Neuronal stem cell (in vitro differentiated cells): ENCODE results near the gene ZNF519.

Experiments used
- DNase-seq: peaks from one replicate; pipeline ENCODE4 v3.0.0-alpha.2; 2013; ENCODE audit warnings: low spot score
- H2AFZ ChIP-seq: one replicate; pipeline ENCODE4 v1.6.1; 2013; ENCODE audit warnings: mild to moderate bottlenecking, low read length, inconsistent platforms
- H2AK5ac ChIP-seq: 2 replicates; pipeline ENCODE4 v1.6.1; 2013; ENCODE audit warnings: low read depth, mild to moderate bottlenecking, inconsistent platforms, low read length, moderate library complexity, mixed read lengths
- H2BK120ac ChIP-seq: 2 replicates; pipeline ENCODE4 v1.6.1; 2013; ENCODE audit warnings: low read depth, mild to moderate bottlenecking, inconsistent platforms, low read length, moderate library complexity, mixed read lengths
- H2BK12ac ChIP-seq: one replicate; pipeline ENCODE4 v1.6.1; 2013; ENCODE audit warnings: low read length, inconsistent platforms
- H2BK15ac ChIP-seq: 2 replicates; pipeline ENCODE4 v1.6.1; 2013; ENCODE audit warnings: mild to moderate bottlenecking, low read length, inconsistent platforms, mixed read lengths
- H2BK5ac ChIP-seq: one replicate; pipeline ENCODE4 v1.6.1; 2013; ENCODE audit warnings: inconsistent platforms, mild to moderate bottlenecking, low read length, moderate library complexity
- H3K14ac ChIP-seq: one replicate; pipeline ENCODE4 v1.6.1; 2013; ENCODE audit warnings: low read length, inconsistent platforms
- H3K18ac ChIP-seq: 2 replicates; pipeline ENCODE4 v1.6.1; 2013; ENCODE audit warnings: low read length, inconsistent platforms
- H3K23ac ChIP-seq: 2 replicates; pipeline ENCODE4 v1.6.1; 2013; ENCODE audit warnings: low read depth, mild to moderate bottlenecking, mixed read lengths, low read length, inconsistent platforms; ENCODE audit not compliant: poor library complexity
- H3K27ac ChIP-seq: replicated peaks from 3 replicates; pipeline ENCODE4 v1.5.1; 2013; ENCODE audit warnings: low read length, inconsistent platforms
- H3K27me3 ChIP-seq, 3 experiments: 2 replicates each; pipeline ENCODE4 v1.6.1; 2013; ENCODE audit warnings: low read length in 3 of 3, mild to moderate bottlenecking in 2 of 3, inconsistent platforms in 1 of 3, low read depth in 1 of 3, mixed read lengths in 1 of 3, moderate library complexity in 1 of 3; ENCODE audit not compliant: control insufficient read depth in 3 of 3, insufficient read depth in 3 of 3
- H3K36me3 ChIP-seq, 2 donors: replicated peaks in 1 of 2; 2 replicates each; pipeline ENCODE4 v1.6.1; 2013; ENCODE audit warnings: low read length in 2 of 2; ENCODE audit not compliant: control insufficient read depth in 2 of 2, insufficient read depth in 2 of 2
- H3K4ac ChIP-seq: 2 replicates; pipeline ENCODE4 v1.6.1; 2013; ENCODE audit warnings: inconsistent platforms, mild to moderate bottlenecking, low read length, moderate library complexity
- H3K4me1 ChIP-seq, 2 donors: 1 replicate in 1 of 2; 2 replicates in 1 of 2; pipeline ENCODE4 v1.6.1; 2013; ENCODE audit warnings: low read length in 2 of 2, low read depth in 1 of 2; ENCODE audit not compliant: control insufficient read depth in 2 of 2, insufficient read depth in 1 of 2
- H3K4me2 ChIP-seq: one replicate; pipeline ENCODE4 v1.6.1; 2013; ENCODE audit warnings: mild to moderate bottlenecking, low read length, inconsistent platforms; ENCODE audit not compliant: insufficient read depth, poor library complexity, severe bottlenecking
- H3K4me3 ChIP-seq, 2 donors: 2 replicates each; pipeline ENCODE4 v1.5.1; 2013; ENCODE audit warnings: low read length in 2 of 2, mild to moderate bottlenecking in 2 of 2, inconsistent platforms in 1 of 2, moderate library complexity in 1 of 2
- H3K79me1 ChIP-seq: one replicate; pipeline ENCODE4 v1.6.1; 2013; ENCODE audit warnings: low read depth, mild to moderate bottlenecking, inconsistent platforms, low read length, moderate library complexity
- H3K9ac ChIP-seq: one replicate; pipeline ENCODE4 v1.6.1; 2013; ENCODE audit warnings: mild to moderate bottlenecking, low read depth, low read length, inconsistent platforms; ENCODE audit not compliant: poor library complexity
- H3K9me3 ChIP-seq, 2 donors: replicated peaks in 1 of 2; 2 replicates each; pipeline versions ENCODE3 to v1.6.1; 2013; ENCODE audit warnings: low read length in 2 of 2, mild to moderate bottlenecking in 2 of 2, inconsistent platforms in 1 of 2, low read depth in 1 of 2, mixed read lengths in 1 of 2, moderate library complexity in 1 of 2; ENCODE audit not compliant: control insufficient read depth in 2 of 2, insufficient read depth in 1 of 2
- H4K8ac ChIP-seq: one replicate; pipeline ENCODE4 v1.6.1; 2013; ENCODE audit warnings: low read depth, mild to moderate bottlenecking, inconsistent platforms, low read length, moderate library complexity
- H4K91ac ChIP-seq: one replicate; pipeline ENCODE4 v1.6.1; 2013; ENCODE audit warnings: low read length, low read depth, mild to moderate bottlenecking, inconsistent platforms; ENCODE audit not compliant: poor library complexity
- WGBS, 2 donors: extraction: QIAGEN DNeasy Blood & Tissue Kit; methylation state at CpG; one replicate each; pipeline ENCODE4 v1.1.7; 2013; ENCODE audit warnings: missing lambda C conversion rate in 2 of 2, mixed read lengths in 1 of 2; ENCODE audit not compliant: insufficient read length in 2 of 2, insufficient replicate concordance in 1 of 2; ENCODE audit errors: extremely low coverage in 2 of 2; 5-methylcytosine and 5-hydroxymethylcytosine counted together

ZNF519 gene

DNA sequence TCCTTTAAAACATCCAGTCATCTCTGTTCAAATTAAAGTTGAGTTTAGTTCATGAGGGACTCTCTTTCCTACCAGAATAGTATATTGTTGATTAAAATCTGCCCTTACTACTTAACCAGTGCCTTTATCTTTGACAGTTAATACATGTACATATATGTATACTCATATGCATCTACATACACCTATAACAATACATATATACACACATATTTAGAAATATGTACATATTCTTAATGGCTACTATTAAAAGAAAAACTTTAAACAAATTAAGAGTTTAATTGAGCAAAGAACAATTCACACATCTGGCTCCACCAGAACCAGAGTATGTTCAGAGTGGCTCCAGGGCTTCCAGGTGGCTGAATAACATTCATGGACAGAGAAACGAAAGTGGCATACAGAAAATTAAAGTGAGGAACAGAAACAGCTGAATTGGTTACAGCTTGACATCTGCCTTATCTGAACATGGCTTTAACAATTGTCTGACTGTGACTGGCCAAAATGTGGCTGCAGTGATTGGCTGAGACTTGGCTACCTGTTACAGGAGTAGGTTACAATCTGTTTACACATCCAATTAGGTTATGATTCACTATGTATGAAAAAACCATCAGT lies 38.8 kb downstream of the ZNF519 start:
- no peak overlapping the region for H2BK120ac ChIP-seq
- no peak overlapping the region for H3K4me3 ChIP-seq
- H3K18ac ChIP-seq, result no peak overlapping the region
- WGBS, 2 donors, result no CpG with 5 or more reads among the region's 1 CpG
- H3K4me1 ChIP-seq, result no peaks in the 10 kb centered on the region
- H4K8ac ChIP-seq, result no peak overlapping the region
- H3K9ac ChIP-seq, result no peak overlapping the region
- H3K36me3 ChIP-seq, result peaks cover 15 to 35% of the 10 kb centered on the region in 2 donors
- DNase-seq, result no peak
- no peak overlapping the region for H3K23ac ChIP-seq
- no peak overlapping the region for H4K91ac ChIP-seq
- H3K9me3 ChIP-seq, result peaks cover 19 to 31% of the 10 kb centered on the region in 2 donors
- H3K4me2 ChIP-seq, result no peak overlapping the region
- no peak overlapping the region for H3K14ac ChIP-seq
- H2AK5ac ChIP-seq, result no peak overlapping the region
- no peak overlapping the region for H3K4ac ChIP-seq
- no peaks in the 10 kb centered on the region for H3K79me1 ChIP-seq
- H2BK15ac ChIP-seq, result no peak overlapping the region
- no peak overlapping the region for H2AFZ ChIP-seq
- H2BK12ac ChIP-seq, result no peak overlapping the region
- H2BK5ac ChIP-seq, result no peak overlapping the region
- H3K27ac ChIP-seq, result no peak overlapping the region
- no peaks in the 10 kb centered on the region for H3K27me3 ChIP-seq

DNA sequence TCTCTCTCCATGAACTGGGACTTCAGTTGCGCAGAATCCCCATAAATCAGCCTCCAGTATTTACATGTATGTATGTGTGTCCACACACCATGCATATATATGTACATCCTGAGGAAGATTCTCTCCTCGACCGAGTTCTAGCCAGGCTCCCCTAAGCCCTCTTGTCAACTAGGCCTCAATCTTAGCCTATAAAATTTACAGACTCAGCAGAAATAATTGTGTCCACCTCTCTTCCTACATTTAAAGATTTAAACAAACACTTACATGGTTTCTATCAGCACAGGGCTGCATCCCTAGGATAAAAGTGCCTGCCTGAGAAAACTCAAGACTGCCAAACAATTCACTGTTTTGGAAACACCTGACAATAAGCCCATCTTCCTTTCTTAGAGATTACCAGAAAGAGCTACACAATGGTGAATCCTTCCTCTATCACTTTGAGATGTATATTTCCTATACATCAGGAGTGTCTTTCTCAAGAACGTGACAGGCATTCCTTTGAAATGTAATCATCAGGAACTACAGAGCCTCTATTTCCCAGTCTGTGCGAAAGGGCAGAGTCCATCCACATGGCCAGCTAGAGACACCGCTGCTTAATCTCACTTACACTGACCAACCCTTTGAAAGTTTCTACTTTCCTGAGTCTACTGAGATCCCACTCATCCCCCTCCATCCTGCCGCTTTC lies 39.5 kb downstream of the ZNF519 start:
- H3K9ac ChIP-seq, result no peak overlapping the region
- no peak overlapping the region for H3K23ac ChIP-seq
- no peak overlapping the region for H3K4me2 ChIP-seq
- H2BK15ac ChIP-seq, result no peak overlapping the region
- no peak overlapping the region for H2AK5ac ChIP-seq
- no peak overlapping the region for H3K4ac ChIP-seq
- WGBS, 2 donors, result no CpG with 5 or more reads among the region's 7 CpGs
- H3K18ac ChIP-seq, result no peak overlapping the region
- peaks cover 17 to 28% of the 10 kb centered on the region in 2 donors for H3K9me3 ChIP-seq
- H3K4me3 ChIP-seq, result no peak overlapping the region
- no peaks in the 10 kb centered on the region for H3K4me1 ChIP-seq
- no peak overlapping the region for H2BK12ac ChIP-seq
- H3K27ac ChIP-seq, result no peak overlapping the region
- H4K8ac ChIP-seq, result no peak overlapping the region
- no peak overlapping the region for H2AFZ ChIP-seq
- no peaks in the 10 kb centered on the region for H3K79me1 ChIP-seq
- no peak for DNase-seq
- H2BK5ac ChIP-seq, result no peak overlapping the region
- no peak overlapping the region for H3K14ac ChIP-seq
- H3K27me3 ChIP-seq, result no peaks in the 10 kb centered on the region
- no peak overlapping the region for H4K91ac ChIP-seq
- H2BK120ac ChIP-seq, result no peak overlapping the region
- H3K36me3 ChIP-seq, result peaks cover 15 to 28% of the 10 kb centered on the region in 2 donors

DNA sequence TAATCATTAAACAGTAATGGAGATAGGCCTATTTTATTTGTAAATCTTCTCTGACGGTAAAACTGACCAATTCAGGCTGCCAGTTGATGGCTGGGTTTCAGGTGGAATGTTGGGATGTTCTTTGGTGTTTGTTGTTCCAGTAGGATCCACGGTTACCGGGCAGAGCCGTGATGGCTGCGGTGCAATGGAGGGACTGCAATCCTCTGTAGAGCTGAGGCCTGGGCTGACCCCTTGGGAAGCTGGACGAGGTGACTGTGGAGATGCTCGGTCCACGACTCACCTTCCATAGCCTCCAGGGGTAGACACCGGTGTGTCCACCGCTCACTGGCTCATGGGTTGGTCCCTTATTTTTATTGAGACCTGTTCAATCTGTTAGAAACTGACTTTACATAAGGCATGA lies 42.5 kb downstream of the ZNF519 start:
- Histone ChIP-seq H3K14ac (no peak overlapping the region), H3K27me3 (no peaks in the 10 kb centered on the region), H3K36me3 (no peaks in the 10 kb centered on the region), H3K18ac (no peak overlapping the region), H3K4me3 (no peak overlapping the region), H2BK15ac (no peak overlapping the region), H4K91ac (no peak overlapping the region), H3K27ac (no peak overlapping the region), H4K8ac (no peak overlapping the region), H3K9me3 (peaks cover 0 to under 1% of the 10 kb centered on the region in 2 donors), H3K4me2 (no peak overlapping the region), H3K79me1 (no peaks in the 10 kb centered on the region), H3K4me1 (peaks cover 0 to 2% of the 10 kb centered on the region in 2 donors), H3K23ac (no peak overlapping the region), H2BK5ac (no peak overlapping the region), H3K4ac (no peak overlapping the region), H2AFZ (no peak overlapping the region), H2AK5ac (no peak overlapping the region), H3K9ac (no peak overlapping the region), H2BK12ac (no peak overlapping the region), H2BK120ac (no peak overlapping the region)
- no CpG with 5 or more reads among the region's 10 CpGs for WGBS, 2 donors
- DNase-seq, result no peak

DNA sequence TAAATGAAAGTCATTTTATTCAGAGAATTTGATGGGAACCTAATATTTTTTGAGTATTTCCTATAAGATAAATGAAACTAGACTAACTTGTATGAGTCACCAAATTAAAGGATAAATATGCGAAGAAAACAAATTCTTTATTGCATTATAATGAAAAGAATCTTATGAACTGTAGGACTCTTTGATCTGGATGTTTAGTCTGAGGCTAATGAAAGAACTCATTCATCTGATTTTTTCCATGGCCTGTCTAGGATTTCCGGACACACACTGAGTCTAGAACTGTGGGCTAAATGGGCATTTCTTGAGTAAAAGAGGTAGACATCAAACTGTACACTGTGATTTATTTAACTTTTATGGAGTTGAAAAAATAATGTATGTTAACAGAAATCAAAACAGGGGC lies 43.0 kb downstream of the ZNF519 start:
- H3K27me3 ChIP-seq, result no peaks in the 10 kb centered on the region
- H4K91ac ChIP-seq, result no peak overlapping the region
- no peaks in the 10 kb centered on the region for H3K9me3 ChIP-seq
- H2AFZ ChIP-seq, result no peak overlapping the region
- no peak overlapping the region for H2BK5ac ChIP-seq
- no peaks in the 10 kb centered on the region for H3K79me1 ChIP-seq
- H3K36me3 ChIP-seq, result peaks cover 0 to 3% of the 10 kb centered on the region in 2 donors
- no peak overlapping the region for H3K18ac ChIP-seq
- no peak overlapping the region for H3K9ac ChIP-seq
- DNase-seq, result no peak
- H3K4me3 ChIP-seq, result no peak overlapping the region
- H2BK12ac ChIP-seq, result no peak overlapping the region
- no peak overlapping the region for H4K8ac ChIP-seq
- H2AK5ac ChIP-seq, result no peak overlapping the region
- no peak overlapping the region for H3K27ac ChIP-seq
- no peak overlapping the region for H3K4ac ChIP-seq
- no peak overlapping the region for H2BK120ac ChIP-seq
- H3K4me2 ChIP-seq, result no peak overlapping the region
- no peak overlapping the region for H3K14ac ChIP-seq
- H3K23ac ChIP-seq, result no peak overlapping the region
- no peak overlapping the region for H2BK15ac ChIP-seq
- WGBS, 2 donors, result no CpG with 5 or more reads among the region's 2 CpGs
- peaks cover 0 to 2% of the 10 kb centered on the region in 2 donors for H3K4me1 ChIP-seq
